Neural cell (in vitro differentiated cells): ENCODE results near the gene GFRA3. TPM values are rescaled to one million over a fixed set of nuclear protein-coding genes. Genes with fewer than 3 reads are reported as not detected.
A peak's percentile ranks its signal among the peaks of the same experiment; 100 is the strongest.

Source experiments
- H2AFZ ChIP-seq: fragments of 200-600, 300-800 bp; sonication (generic), shearing (Covaris generic); 2 replicates; pipeline ENCODE4 v1.6.0; 2014; ENCODE audit warnings: low read depth, mild to moderate bottlenecking, antibody characterized with exemption, low read length, moderate library complexity
- H3F3A ChIP-seq: fragments of 200-600 bp; shearing (Covaris generic); 2 replicates; pipeline ENCODE4 v1.6.1; 2016; ENCODE audit warnings: mild to moderate bottlenecking, moderate library complexity, mixed read lengths, antibody characterized with exemption, low read length; ENCODE audit not compliant: insufficient read depth, poor library complexity, severe bottlenecking
- H3K27ac ChIP-seq: fragments of 200-600, 300-800 bp; sonication (generic), shearing (Covaris generic); 2 replicates; pipeline ENCODE4 v1.5.1; 2014; ENCODE audit warnings: mild to moderate bottlenecking, low read length, moderate library complexity
- H3K27me3 ChIP-seq: fragments of 300-800, 200-600 bp; sonication (generic), shearing (Covaris generic); 2 replicates; pipeline ENCODE4 v1.6.0; 2014; ENCODE audit warnings: mild to moderate bottlenecking, low read depth, low read length, moderate library complexity; ENCODE audit not compliant: insufficient read depth
- H3K36me3 ChIP-seq: fragments of 300-800, 200-600 bp; sonication (generic), shearing (Covaris generic); 2 replicates; pipeline ENCODE4 v1.5.1; 2014; ENCODE audit warnings: mild to moderate bottlenecking, antibody characterized with exemption, low read length, moderate library complexity; ENCODE audit not compliant: insufficient read depth
- H3K4me2 ChIP-seq: fragments of 300-800, 200-600 bp; sonication (generic), shearing (Covaris generic); 2 replicates; pipeline ENCODE4 v1.6.0; 2014; ENCODE audit warnings: mild to moderate bottlenecking, low read length
- H3K4me3 ChIP-seq: fragments of 300-800, 200-600 bp; sonication (generic), shearing (Covaris generic); 2 replicates; pipeline ENCODE4 v1.5.1; 2014; ENCODE audit warnings: mild to moderate bottlenecking, low read length, moderate library complexity
- H3K79me2 ChIP-seq: fragments of 200-600 bp; shearing (Covaris generic); replicated peaks from 2 replicates; pipeline ENCODE4 v1.6.0; 2014; ENCODE audit warnings: mild to moderate bottlenecking, low read length, moderate library complexity; ENCODE audit not compliant: insufficient read depth
- H3K9ac ChIP-seq: fragments of 300-800, 200-600 bp; sonication (generic), shearing (Covaris generic); 2 replicates; pipeline ENCODE4 v1.6.1; 2016; ENCODE audit warnings: mild to moderate bottlenecking, low read length, mixed read lengths
- H3K9me2 ChIP-seq: fragments of 200-600 bp; shearing (Covaris generic); 2 replicates; pipeline ENCODE4 v1.6.1; 2016; ENCODE audit warnings: mild to moderate bottlenecking, low read length, mixed read lengths; ENCODE audit not compliant: insufficient read depth
- H3K9me3 ChIP-seq: fragments of 200-600, 300-800 bp; sonication (generic), shearing (Covaris generic); 2 replicates; pipeline ENCODE4 v1.6.1; 2016; ENCODE audit warnings: mild to moderate bottlenecking, mixed run types, low read length, moderate library complexity, mixed read lengths
- H4K20me1 ChIP-seq: fragments of 200-600 bp; shearing (Covaris generic); 2 replicates; pipeline ENCODE4 v1.6.1; 2016; ENCODE audit warnings: mild to moderate bottlenecking, mixed run types; ENCODE audit not compliant: insufficient read depth
- EP300 ChIP-seq: fragments of 450-650 bp; conservative IDR thresholded peaks from 2 replicates; pipeline ENCODE4 v1.6.1; 2014; ENCODE audit warnings: antibody characterized with exemption, mild to moderate bottlenecking, moderate library complexity; ENCODE audit not compliant: poor library complexity, severe bottlenecking
- EZH2 ChIP-seq: fragments of 200-600, 300-800 bp; shearing (Covaris generic), sonication (generic); IDR thresholded peaks from 2 replicates; pipeline ENCODE4 v1.6.1; 2014; ENCODE audit warnings: antibody characterized with exemption, low read length, borderline replicate concordance, mild to moderate bottlenecking; ENCODE audit not compliant: insufficient read depth, poor library complexity, severe bottlenecking
- MXI1 ChIP-seq: fragments of 450-650 bp; conservative IDR thresholded peaks from 2 replicates; pipeline ENCODE4 v1.6.1; 2014; ENCODE audit warnings: antibody characterized with exemption, mild to moderate bottlenecking; ENCODE audit not compliant: poor library complexity, severe bottlenecking
- POLR2AphosphoS5 ChIP-seq: IDR thresholded peaks from 2 replicates; pipeline ENCODE4 v1.6.1; 2012
- RAD21 ChIP-seq: fragments of 450-650 bp; conservative IDR thresholded peaks from 2 replicates; pipeline ENCODE4 v1.6.1; 2014; ENCODE audit warnings: antibody characterized with exemption, mild to moderate bottlenecking, moderate library complexity
- SMC3 ChIP-seq: fragments of 450-650 bp; conservative IDR thresholded peaks from 2 replicates; pipeline ENCODE4 v1.6.1; 2014; ENCODE audit warnings: antibody characterized with exemption, mild to moderate bottlenecking, moderate library complexity; ENCODE audit not compliant: poor library complexity
- TAF1 ChIP-seq: IDR thresholded peaks from 2 replicates; pipeline ENCODE4 v1.6.1; 2012; ENCODE audit warnings: low read depth
- polyA plus RNA-seq: library from polyadenylated mRNA; depleted of rRNA; stranded (reverse); fragments of >200 nt; gene quantifications from 2 replicates; pipeline ENCODE4 v1.2.3, GENCODE V29; 2014
- TF ChIP-seq, protein P1 (sequence below): IDR thresholded peaks from 2 replicates; pipeline ENCODE4 v1.6.1; 2012; ENCODE audit warnings: borderline replicate concordance
- TF ChIP-seq, protein P2 (sequence below): fragments of 450-650 bp; IDR thresholded peaks from 2 replicates; pipeline ENCODE4 v1.5.1; 2014; ENCODE audit warnings: antibody characterized with exemption, mild to moderate bottlenecking, moderate library complexity; ENCODE audit not compliant: poor library complexity, severe bottlenecking

GFRA3 gene
- polyA plus RNA-seq, 1 donor from 2014 or later: not detected

DNA sequence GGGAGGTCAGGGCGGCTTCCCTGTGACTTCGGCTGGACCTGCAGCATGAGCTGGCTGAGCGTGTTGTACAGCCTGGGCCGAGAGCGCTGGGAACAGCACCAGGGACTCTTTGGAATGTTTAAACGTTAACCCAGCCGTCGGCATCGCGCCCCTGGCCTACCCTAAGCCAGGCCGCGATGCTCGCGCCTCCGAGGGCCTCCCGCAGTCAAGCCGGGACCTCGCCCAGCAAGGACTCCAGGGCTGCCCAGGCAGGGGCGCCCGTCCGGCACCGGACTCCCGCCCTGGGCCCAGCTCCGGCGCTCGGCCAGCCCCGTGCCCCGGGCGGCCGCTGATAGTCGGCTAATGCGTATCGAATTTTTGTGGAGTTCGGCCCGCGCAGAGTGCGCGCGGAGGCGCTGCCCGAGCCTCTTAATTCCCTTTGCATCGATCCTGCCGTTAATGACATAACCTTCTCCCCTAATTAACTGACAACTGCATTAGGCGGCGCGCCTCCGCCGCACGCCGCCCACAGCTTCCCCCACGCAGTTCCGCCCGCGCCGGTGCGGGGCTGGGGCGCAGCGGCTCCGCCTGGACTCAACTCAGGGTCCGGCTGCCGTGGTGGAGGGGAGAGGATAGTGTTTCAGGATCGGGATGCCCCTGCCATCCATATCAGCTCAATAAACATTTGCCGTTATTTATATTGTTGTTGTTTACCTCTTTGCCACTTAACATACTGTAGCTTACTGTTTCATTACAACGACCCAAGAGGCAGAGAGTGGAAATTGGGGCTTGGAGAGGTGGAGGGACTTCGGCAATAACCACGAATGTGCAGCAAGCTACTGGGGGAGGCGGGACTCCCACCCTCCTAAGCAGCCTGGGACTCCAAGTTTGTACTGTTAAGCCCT is 32.5 kb downstream of the GFRA3 start:
- H3K27me3 ChIP-seq: peaks cover 31% of the 10 kb centered on the region
- H3K4me3 ChIP-seq: peak overlapping the region; percentile 57
- no peaks in the 10 kb centered on the region for H3K9me2 ChIP-seq
- no peak for TF ChIP-seq TAF1
- no peak for TF ChIP-seq EZH2
- TF ChIP-seq RAD21: no peak
- no peak overlapping the region for H3K9ac ChIP-seq
- no peak overlapping the region for H2AFZ ChIP-seq
- H3K9me3 ChIP-seq: peaks cover 5% of the 10 kb centered on the region
- H3K4me2 ChIP-seq: no peak overlapping the region
- H3K36me3 ChIP-seq: no peaks in the 10 kb centered on the region
- no peaks in the 10 kb centered on the region for H4K20me1 ChIP-seq
- H3F3A ChIP-seq: no peaks in the 10 kb centered on the region
- no peaks in the 10 kb centered on the region for H3K79me2 ChIP-seq
- H3K27ac ChIP-seq: no peak overlapping the region

DNA sequence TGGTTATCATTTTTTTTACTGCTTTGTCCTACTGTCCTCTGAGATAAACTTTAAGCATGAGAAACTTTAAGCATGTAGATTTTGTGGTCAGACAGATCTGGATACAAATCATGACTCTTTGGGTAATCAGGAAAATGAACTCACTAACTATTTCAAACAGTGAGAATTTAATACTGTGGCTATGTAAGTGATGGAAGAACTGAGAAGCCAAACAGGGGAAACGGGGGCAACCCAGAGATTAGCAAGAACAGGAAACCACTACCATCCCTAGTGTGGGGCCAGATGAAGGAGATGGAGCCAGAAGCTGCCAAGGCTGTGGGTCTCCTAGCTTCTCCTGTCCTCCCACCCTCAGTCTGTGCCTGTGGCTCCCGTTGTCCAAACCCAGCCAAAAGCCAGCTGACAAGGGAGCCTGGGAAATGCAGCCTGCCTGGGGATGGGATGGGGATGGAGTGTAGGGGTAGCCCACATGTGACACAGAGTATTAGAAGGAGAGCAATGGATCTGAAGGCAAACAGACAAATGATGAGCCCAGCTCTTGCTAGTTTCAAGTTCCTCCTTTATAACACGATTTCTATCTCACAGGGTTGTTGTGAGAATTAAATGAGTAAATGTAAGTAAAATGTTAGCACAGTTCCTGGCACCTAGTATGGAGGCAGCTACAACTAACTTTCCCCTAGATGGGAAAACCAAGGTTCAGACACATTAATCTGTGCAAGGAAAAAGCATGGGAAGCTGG is 33.6 kb downstream of the GFRA3 start:
- Histone ChIP-seq H3K27me3 (peaks cover 31% of the 10 kb centered on the region), H3F3A (no peaks in the 10 kb centered on the region), H4K20me1 (no peaks in the 10 kb centered on the region), H3K9me2 (no peaks in the 10 kb centered on the region), H3K4me3 (no peak overlapping the region), H3K4me2 (no peak overlapping the region), H3K27ac (no peak overlapping the region), H3K36me3 (no peaks in the 10 kb centered on the region), H3K79me2 (no peaks in the 10 kb centered on the region), H3K9me3 (peaks cover 5% of the 10 kb centered on the region), H3K9ac (no peak overlapping the region), H2AFZ (no peak overlapping the region)
- no peak for TF ChIP-seq RAD21
- TF ChIP-seq POLR2AphosphoS5: no peak
- no peak for TF ChIP-seq TAF1
- TF ChIP-seq EP300: no peak
- TF ChIP-seq EZH2: no peak
- TF ChIP-seq MXI1: no peak
- TF ChIP-seq SMC3: no peak
- TF ChIP-seq, protein P1, sequence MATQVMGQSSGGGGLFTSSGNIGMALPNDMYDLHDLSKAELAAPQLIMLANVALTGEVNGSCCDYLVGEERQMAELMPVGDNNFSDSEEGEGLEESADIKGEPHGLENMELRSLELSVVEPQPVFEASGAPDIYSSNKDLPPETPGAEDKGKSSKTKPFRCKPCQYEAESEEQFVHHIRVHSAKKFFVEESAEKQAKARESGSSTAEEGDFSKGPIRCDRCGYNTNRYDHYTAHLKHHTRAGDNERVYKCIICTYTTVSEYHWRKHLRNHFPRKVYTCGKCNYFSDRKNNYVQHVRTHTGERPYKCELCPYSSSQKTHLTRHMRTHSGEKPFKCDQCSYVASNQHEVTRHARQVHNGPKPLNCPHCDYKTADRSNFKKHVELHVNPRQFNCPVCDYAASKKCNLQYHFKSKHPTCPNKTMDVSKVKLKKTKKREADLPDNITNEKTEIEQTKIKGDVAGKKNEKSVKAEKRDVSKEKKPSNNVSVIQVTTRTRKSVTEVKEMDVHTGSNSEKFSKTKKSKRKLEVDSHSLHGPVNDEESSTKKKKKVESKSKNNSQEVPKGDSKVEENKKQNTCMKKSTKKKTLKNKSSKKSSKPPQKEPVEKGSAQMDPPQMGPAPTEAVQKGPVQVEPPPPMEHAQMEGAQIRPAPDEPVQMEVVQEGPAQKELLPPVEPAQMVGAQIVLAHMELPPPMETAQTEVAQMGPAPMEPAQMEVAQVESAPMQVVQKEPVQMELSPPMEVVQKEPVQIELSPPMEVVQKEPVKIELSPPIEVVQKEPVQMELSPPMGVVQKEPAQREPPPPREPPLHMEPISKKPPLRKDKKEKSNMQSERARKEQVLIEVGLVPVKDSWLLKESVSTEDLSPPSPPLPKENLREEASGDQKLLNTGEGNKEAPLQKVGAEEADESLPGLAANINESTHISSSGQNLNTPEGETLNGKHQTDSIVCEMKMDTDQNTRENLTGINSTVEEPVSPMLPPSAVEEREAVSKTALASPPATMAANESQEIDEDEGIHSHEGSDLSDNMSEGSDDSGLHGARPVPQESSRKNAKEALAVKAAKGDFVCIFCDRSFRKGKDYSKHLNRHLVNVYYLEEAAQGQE: no peak
- TF ChIP-seq, protein P2, sequence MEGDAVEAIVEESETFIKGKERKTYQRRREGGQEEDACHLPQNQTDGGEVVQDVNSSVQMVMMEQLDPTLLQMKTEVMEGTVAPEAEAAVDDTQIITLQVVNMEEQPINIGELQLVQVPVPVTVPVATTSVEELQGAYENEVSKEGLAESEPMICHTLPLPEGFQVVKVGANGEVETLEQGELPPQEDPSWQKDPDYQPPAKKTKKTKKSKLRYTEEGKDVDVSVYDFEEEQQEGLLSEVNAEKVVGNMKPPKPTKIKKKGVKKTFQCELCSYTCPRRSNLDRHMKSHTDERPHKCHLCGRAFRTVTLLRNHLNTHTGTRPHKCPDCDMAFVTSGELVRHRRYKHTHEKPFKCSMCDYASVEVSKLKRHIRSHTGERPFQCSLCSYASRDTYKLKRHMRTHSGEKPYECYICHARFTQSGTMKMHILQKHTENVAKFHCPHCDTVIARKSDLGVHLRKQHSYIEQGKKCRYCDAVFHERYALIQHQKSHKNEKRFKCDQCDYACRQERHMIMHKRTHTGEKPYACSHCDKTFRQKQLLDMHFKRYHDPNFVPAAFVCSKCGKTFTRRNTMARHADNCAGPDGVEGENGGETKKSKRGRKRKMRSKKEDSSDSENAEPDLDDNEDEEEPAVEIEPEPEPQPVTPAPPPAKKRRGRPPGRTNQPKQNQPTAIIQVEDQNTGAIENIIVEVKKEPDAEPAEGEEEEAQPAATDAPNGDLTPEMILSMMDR: no peak
